ENCODE measurements around the gene IMMP2L. TPM values are rescaled to one million over a fixed set of nuclear protein-coding genes. Genes with fewer than 3 reads are reported as not detected.

IMMP2L gene
- total and polyA plus RNA-seq, 2 donors (not counting 3 experiments of a cell fraction or from before 2014, with no cell fraction given) = 9.9 to 11.8 TPM

DNA sequence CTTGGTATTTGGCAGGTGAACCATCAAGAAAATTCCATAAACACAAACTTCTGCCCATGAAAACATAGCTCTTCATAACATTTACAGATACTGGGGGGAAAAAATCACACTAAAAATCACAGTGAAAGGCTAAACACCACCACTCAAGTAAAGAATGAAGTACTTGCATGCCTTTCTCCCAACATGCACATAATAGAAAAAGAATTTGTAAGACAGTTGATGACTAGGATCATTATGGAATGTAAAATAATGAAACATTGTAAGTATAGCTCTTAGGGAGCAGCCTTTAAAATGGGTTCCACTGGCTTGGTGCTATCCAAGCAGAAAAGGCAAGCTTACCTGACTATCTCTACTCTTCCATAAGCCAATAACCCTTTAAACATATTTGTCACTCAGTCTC is 771.3 kb downstream of the IMMP2L start:
- dilution Hi-C loops (cut with MboI; ENCODE audit: extremely low pct_ligation_motif_present, low sequenced_read_pairs) (no loop called here), intact Hi-C loops (cut with micrococcal nuclease) (no loop called here)
- H2AFZ ChIP-seq (ENCODE audit: low read depth, low read length) = no peak overlapping the region
- no peaks in the 10 kb centered on the region for H3K27me3 ChIP-seq (ENCODE audit: control insufficient read depth in 2 of 2, insufficient read depth in 2 of 2, low read length in 2 of 2)
- no peaks in the 10 kb centered on the region for H3K9me3 ChIP-seq (replicated peaks; ENCODE audit: control insufficient read depth, insufficient read depth, low read length)
- DNase-seq (ENCODE audit: low read depth, low spot score) (no peak), FAIRE-seq (no peak)
- no peaks in the 10 kb centered on the region for H4K20me1 ChIP-seq (replicated peaks; ENCODE audit: control insufficient read depth, extremely low read depth, insufficient read depth, low read length)
- H3K4me1 ChIP-seq (ENCODE audit: control insufficient read depth, extremely low read depth, insufficient read depth, low read length) = no peaks in the 10 kb centered on the region
- no TSS peak for BruUV-seq (replicated peaks)
- ChIA-PET CTCF (no interaction called here), POLR2A (no interaction called here)
- no peak overlapping the region for H3K4me3 ChIP-seq (replicated peaks in 1 of 3; ENCODE audit: insufficient read depth in 1 of 3, low read depth in 1 of 3, low read length in 3 of 3)
- H3K9me1 ChIP-seq (replicated peaks; ENCODE audit: control insufficient read depth, extremely low read depth, insufficient read depth, low read length) = no peaks in the 10 kb centered on the region
- no peak overlapping the region for H3K27ac ChIP-seq (ENCODE audit: insufficient read depth, low read depth, low read length)
- TF ChIP-seq POLR2A (IDR thresholded peaks at IDR 0.05; ENCODE audit: low read depth, low read length) = no peak
- no peak for TF ChIP-seq EZH2 (IDR thresholded peaks at IDR 0.05; ENCODE audit: borderline replicate concordance, low read depth, low read length, severe bottlenecking)
- H3K79me2 ChIP-seq (ENCODE audit: control insufficient read depth, insufficient read depth, low read length) = no peaks in the 10 kb centered on the region
- H3K36me3 ChIP-seq (ENCODE audit: control insufficient read depth in 2 of 2, extremely low read depth in 1 of 2, insufficient read depth in 2 of 2, low read length in 2 of 2) = no peaks in the 10 kb centered on the region
- no peak overlapping the region for H3K4me2 ChIP-seq (ENCODE audit: insufficient read depth, low read length)
- no peak overlapping the region for H3K9ac ChIP-seq (replicated peaks; ENCODE audit: extremely low read depth, insufficient read depth, low read length)

DNA sequence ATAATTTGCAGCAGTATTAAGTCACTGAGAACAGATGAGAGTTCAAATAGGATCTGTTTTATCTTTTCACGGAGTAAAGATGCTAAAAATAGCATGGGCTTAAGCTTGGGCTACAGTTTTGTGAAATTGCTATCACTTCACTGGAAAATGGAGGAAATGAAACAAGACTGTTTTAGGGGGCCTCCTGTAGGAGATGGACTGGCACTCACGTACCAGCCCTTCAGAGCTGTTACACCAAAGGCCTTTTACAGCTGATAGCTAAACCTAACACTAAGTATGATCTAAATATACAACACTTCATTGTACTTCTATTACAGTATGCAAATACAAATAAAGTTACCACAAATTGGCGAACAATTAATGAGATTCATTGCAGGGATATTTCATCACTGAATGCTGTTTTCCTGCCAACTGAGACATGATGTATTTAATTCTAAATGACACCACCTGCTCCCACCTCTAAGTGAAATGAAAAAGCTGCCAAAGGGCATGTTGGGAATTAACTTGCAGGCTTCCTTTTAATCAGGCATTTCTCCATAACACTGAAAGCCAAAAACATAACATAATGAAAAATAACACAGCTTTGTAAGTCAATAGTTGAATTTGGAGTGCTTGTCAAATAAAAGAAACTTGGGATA is 775.8 kb downstream of the IMMP2L start:
- dilution Hi-C loops (cut with MboI; ENCODE audit: extremely low pct_ligation_motif_present, low sequenced_read_pairs) (no loop called here), intact Hi-C loops (cut with micrococcal nuclease) (no loop called here)
- TF ChIP-seq EZH2 (IDR thresholded peaks at IDR 0.05; ENCODE audit: borderline replicate concordance, low read depth, low read length, severe bottlenecking) (no peak), MYC (IDR thresholded peaks at IDR 0.05; ENCODE audit: low read depth, low read length) (no peak), MAX (IDR thresholded peaks at IDR 0.05; ENCODE audit: insufficient read depth, insufficient read length) (no peak), GATA2 (IDR thresholded peaks at IDR 0.05; ENCODE audit: insufficient read depth, insufficient read length, low read depth, low read length) (no peak), POLR2A (IDR thresholded peaks at IDR 0.05; ENCODE audit: low read depth, low read length) (no peak), FOS (IDR thresholded peaks at IDR 0.05; ENCODE audit: borderline replicate concordance, insufficient read depth, low read length) (no peak), POLR2AphosphoS5 (IDR thresholded peaks at IDR 0.05; ENCODE audit: insufficient read depth, low read depth, low read length) (no peak), JUN (IDR thresholded peaks at IDR 0.05; ENCODE audit: borderline replicate concordance, insufficient read depth, insufficient read length, low read depth) (no peak)
- TF ChIP-seq, protein P1, sequence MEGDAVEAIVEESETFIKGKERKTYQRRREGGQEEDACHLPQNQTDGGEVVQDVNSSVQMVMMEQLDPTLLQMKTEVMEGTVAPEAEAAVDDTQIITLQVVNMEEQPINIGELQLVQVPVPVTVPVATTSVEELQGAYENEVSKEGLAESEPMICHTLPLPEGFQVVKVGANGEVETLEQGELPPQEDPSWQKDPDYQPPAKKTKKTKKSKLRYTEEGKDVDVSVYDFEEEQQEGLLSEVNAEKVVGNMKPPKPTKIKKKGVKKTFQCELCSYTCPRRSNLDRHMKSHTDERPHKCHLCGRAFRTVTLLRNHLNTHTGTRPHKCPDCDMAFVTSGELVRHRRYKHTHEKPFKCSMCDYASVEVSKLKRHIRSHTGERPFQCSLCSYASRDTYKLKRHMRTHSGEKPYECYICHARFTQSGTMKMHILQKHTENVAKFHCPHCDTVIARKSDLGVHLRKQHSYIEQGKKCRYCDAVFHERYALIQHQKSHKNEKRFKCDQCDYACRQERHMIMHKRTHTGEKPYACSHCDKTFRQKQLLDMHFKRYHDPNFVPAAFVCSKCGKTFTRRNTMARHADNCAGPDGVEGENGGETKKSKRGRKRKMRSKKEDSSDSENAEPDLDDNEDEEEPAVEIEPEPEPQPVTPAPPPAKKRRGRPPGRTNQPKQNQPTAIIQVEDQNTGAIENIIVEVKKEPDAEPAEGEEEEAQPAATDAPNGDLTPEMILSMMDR (IDR thresholded peaks at IDR 0.05; ENCODE audit: extremely low read depth in 1 of 2, insufficient read depth in 1 of 2, low read depth in 1 of 2, low read length in 2 of 2) = no peak
- Histone ChIP-seq H2AFZ (ENCODE audit: low read depth, low read length) (no peak overlapping the region), H3K79me2 (ENCODE audit: control insufficient read depth, insufficient read depth, low read length) (no peaks in the 10 kb centered on the region), H3K36me3 (ENCODE audit: control insufficient read depth in 2 of 2, extremely low read depth in 1 of 2, insufficient read depth in 2 of 2, low read length in 2 of 2) (no peaks in the 10 kb centered on the region), H3K9me1 (replicated peaks; ENCODE audit: control insufficient read depth, extremely low read depth, insufficient read depth, low read length) (no peaks in the 10 kb centered on the region), H3K27me3 (ENCODE audit: control insufficient read depth in 2 of 2, insufficient read depth in 2 of 2, low read length in 2 of 2) (no peaks in the 10 kb centered on the region), H3K9ac (replicated peaks; ENCODE audit: extremely low read depth, insufficient read depth, low read length) (no peak overlapping the region), H3K4me1 (ENCODE audit: control insufficient read depth, extremely low read depth, insufficient read depth, low read length) (no peaks in the 10 kb centered on the region), H3K4me2 (ENCODE audit: insufficient read depth, low read length) (no peak overlapping the region), H3K27ac (ENCODE audit: insufficient read depth, low read depth, low read length) (no peak overlapping the region), H3K9me3 (replicated peaks; ENCODE audit: control insufficient read depth, insufficient read depth, low read length) (no peaks in the 10 kb centered on the region), H3K4me3 (replicated peaks in 1 of 3; ENCODE audit: insufficient read depth in 1 of 3, low read depth in 1 of 3, low read length in 3 of 3) (no peak overlapping the region), H4K20me1 (replicated peaks; ENCODE audit: control insufficient read depth, extremely low read depth, insufficient read depth, low read length) (no peaks in the 10 kb centered on the region)
- FAIRE-seq (no peak), DNase-seq (ENCODE audit: low read depth, low spot score) (no peak)
- no TSS peak for BruUV-seq (replicated peaks)
- ChIA-PET CTCF (no interaction called here), POLR2A (no interaction called here)
